Smooth muscle cell (in vitro differentiated cells): ENCODE measurements around the gene SLC36A3. TPM values are rescaled to one million over a fixed set of nuclear protein-coding genes. Genes with fewer than 3 reads are reported as not detected.

Experiments used
- DNase-seq: peaks from one replicate; lab custom pipeline; 2025; ENCODE audit not compliant: unreplicated experiment; lab: John Stamatoyannopoulos, UW
- H2AFZ ChIP-seq: fragments of 200-600 bp; sonication (generic); 2 replicates; pipeline ENCODE4 v1.6.0; 2016; ENCODE audit warnings: antibody characterized with exemption, low read depth, mild to moderate bottlenecking
- H3F3A ChIP-seq: fragments of 200-600 bp; sonication (generic); 2 replicates; pipeline ENCODE4 v1.6.0; 2017; ENCODE audit warnings: antibody characterized with exemption, low read depth
- H3K27ac ChIP-seq: fragments of 200-600 bp; sonication (generic); 2 replicates; pipeline ENCODE4 v1.5.1; 2016; ENCODE audit warnings: low read depth, mild to moderate bottlenecking
- H3K27me3 ChIP-seq: fragments of 200-600 bp; sonication (generic); 2 replicates; pipeline ENCODE4 v1.6.1; 2016; ENCODE audit warnings: low read depth, mild to moderate bottlenecking
- H3K36me3 ChIP-seq: fragments of 200-600 bp; sonication (generic); 2 replicates; pipeline ENCODE4 v1.5.1; 2016; ENCODE audit warnings: low read depth
- H3K4me1 ChIP-seq: fragments of 200-600 bp; sonication (generic); 2 replicates; pipeline ENCODE4 v1.5.1; 2016; ENCODE audit warnings: low read depth
- H3K4me2 ChIP-seq: fragments of 200-600 bp; sonication (generic); 2 replicates; pipeline ENCODE4 v1.6.0; 2016; ENCODE audit warnings: mild to moderate bottlenecking
- H3K4me3 ChIP-seq: fragments of 200-600 bp; sonication (generic); 2 replicates; pipeline ENCODE4 v1.5.1; 2016; ENCODE audit warnings: mild to moderate bottlenecking
- H3K79me2 ChIP-seq: fragments of 200-600 bp; sonication (generic); 2 replicates; pipeline ENCODE4 v1.6.0; 2016; ENCODE audit warnings: low read depth, mild to moderate bottlenecking
- H3K9ac ChIP-seq: fragments of 200-600 bp; sonication (generic); 2 replicates; pipeline ENCODE4 v1.6.0; 2016; ENCODE audit warnings: low read depth
- H3K9me3 ChIP-seq: fragments of 200-600 bp; sonication (generic); replicated peaks from 2 replicates; pipeline ENCODE4 v1.5.1; 2016; ENCODE audit warnings: low read depth
- H4K20me1 ChIP-seq: fragments of 200-600 bp; sonication (generic); 2 replicates; pipeline ENCODE4 v1.6.0; 2016; ENCODE audit warnings: low read depth
- CTCF ChIP-seq: fragments of 200-600 bp; sonication (generic); IDR thresholded peaks from 2 replicates; pipeline ENCODE4 v1.5.1; 2017; ENCODE audit warnings: borderline replicate concordance, mild to moderate bottlenecking, antibody characterized with exemption; ENCODE audit not compliant: insufficient read depth, poor library complexity, severe bottlenecking
- WGBS: methylation state at CpG from one replicate; pipeline ENCODE4 v1.1.7; 2016; ENCODE audit warnings: low lambda C conversion rate; 5-methylcytosine and 5-hydroxymethylcytosine counted together
- polyA plus RNA-seq: library from polyadenylated mRNA; unstranded; fragments of >200 nt; fragmentation: Nextera tagmentation; extraction: Ambion mirVana; gene quantifications from 2 replicates; pipeline ENCODE4 v1.2.1, GENCODE V29; 2016
- total RNA-seq: library from RNA; depleted of rRNA; stranded (reverse); fragments of >200 nt; gene quantifications from 2 replicates; pipeline ENCODE4 v1.2.3, GENCODE V29; 2014

Gene SLC36A3
- total and polyA plus RNA-seq, 2 experiments from 2014 or later, result not detected

GRCh38 chr5:151275803-151276202 is 27.8 kb downstream of the SLC36A3 start:
- H3K9ac ChIP-seq, result no peak overlapping the region
- H2AFZ ChIP-seq, result no peak overlapping the region
- peaks cover 5% of the 10 kb centered on the region for H3K27me3 ChIP-seq
- H3K4me2 ChIP-seq, result no peak overlapping the region
- 99% methylated on average over 2 of the region's 2 CpGs for WGBS
- H3K9me3 ChIP-seq, result no peaks in the 10 kb centered on the region
- no peak overlapping the region for H3K27ac ChIP-seq
- no peaks in the 10 kb centered on the region for H3K79me2 ChIP-seq
- H3K36me3 ChIP-seq, result no peaks in the 10 kb centered on the region
- H3K4me3 ChIP-seq, result no peak overlapping the region
- no peaks in the 10 kb centered on the region for H3F3A ChIP-seq
- DNase-seq, result no peak
- no peaks in the 10 kb centered on the region for H3K4me1 ChIP-seq
- no peaks in the 10 kb centered on the region for H4K20me1 ChIP-seq
- TF ChIP-seq CTCF, result no peak

GRCh38 chr5:151274666-151275065 is 28.9 kb downstream of the SLC36A3 start:
- no peak for TF ChIP-seq CTCF
- Histone ChIP-seq H3K4me2 (no peak overlapping the region), H2AFZ (no peak overlapping the region), H3K4me1 (peaks cover 4% of the 10 kb centered on the region), H3K79me2 (no peaks in the 10 kb centered on the region), H3K27me3 (peaks cover 5% of the 10 kb centered on the region), H4K20me1 (no peaks in the 10 kb centered on the region), H3K9ac (no peak overlapping the region), H3K9me3 (no peaks in the 10 kb centered on the region), H3F3A (no peaks in the 10 kb centered on the region), H3K36me3 (no peaks in the 10 kb centered on the region), H3K27ac (no peak overlapping the region), H3K4me3 (no peak overlapping the region)
- DNase-seq, result no peak

DNA sequence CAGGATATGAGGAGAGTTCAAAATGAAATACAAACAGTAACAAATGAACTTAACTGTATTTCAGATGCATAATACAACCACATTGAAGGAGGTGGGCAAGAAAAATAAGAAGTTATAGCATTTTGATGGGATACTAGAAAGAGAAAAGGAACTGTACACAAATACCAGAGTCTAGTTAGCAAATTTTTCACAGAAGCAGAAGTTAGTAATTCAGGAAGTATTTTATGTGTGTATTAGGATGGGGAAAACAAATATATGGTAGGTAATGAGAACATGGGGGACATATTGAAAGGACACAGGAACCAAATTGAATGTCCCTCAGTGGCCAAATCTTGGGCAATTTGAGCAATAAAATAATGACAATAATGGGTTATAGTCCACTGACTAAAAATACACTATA is 32.2 kb downstream of the SLC36A3 start:
- peaks cover 4% of the 10 kb centered on the region for H3K4me1 ChIP-seq
- H3K9me3 ChIP-seq, result no peaks in the 10 kb centered on the region
- TF ChIP-seq CTCF, result no peak
- no peak overlapping the region for H3K4me2 ChIP-seq
- H3K27me3 ChIP-seq, result peaks cover 5% of the 10 kb centered on the region
- H3K36me3 ChIP-seq, result no peaks in the 10 kb centered on the region
- H3K79me2 ChIP-seq, result no peaks in the 10 kb centered on the region
- H3K4me3 ChIP-seq, result no peak overlapping the region
- H4K20me1 ChIP-seq, result no peaks in the 10 kb centered on the region
- no peaks in the 10 kb centered on the region for H3F3A ChIP-seq
- no peak overlapping the region for H3K9ac ChIP-seq
- no peak overlapping the region for H3K27ac ChIP-seq
- no peak for DNase-seq
- no peak overlapping the region for H2AFZ ChIP-seq

DNA sequence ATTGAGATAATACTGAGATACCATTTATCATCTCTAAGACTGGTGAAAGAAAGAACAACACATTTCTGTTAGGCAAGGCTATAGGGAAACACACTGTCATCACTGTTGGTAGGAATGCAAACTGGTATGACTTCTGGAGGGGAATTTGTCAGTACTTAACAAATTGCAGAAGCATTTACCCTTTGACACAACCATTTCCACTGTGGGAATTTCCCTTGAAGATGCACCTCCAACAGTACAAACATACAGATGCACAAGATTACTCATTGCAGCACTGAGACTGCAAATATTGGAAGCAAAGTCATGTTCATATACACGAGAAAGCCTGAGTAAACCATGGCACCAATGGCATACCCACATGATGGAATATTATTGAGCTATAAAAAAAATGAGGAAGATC is 33.0 kb downstream of the SLC36A3 start:
- 63% methylated on average over 1 of the region's 1 CpG for WGBS
- no peak overlapping the region for H3K4me2 ChIP-seq

More for the DNA sequence above, 33.0 kb downstream of the SLC36A3 start:
- peak overlapping the region; percentile 29 for H3K27ac ChIP-seq
- no peak overlapping the region for H3K4me3 ChIP-seq
- H3K9ac ChIP-seq, result no peak overlapping the region
- no peaks in the 10 kb centered on the region for H3F3A ChIP-seq
- TF ChIP-seq CTCF, result no peak
- no peaks in the 10 kb centered on the region for H3K9me3 ChIP-seq
- H4K20me1 ChIP-seq, result no peaks in the 10 kb centered on the region
- H3K36me3 ChIP-seq, result no peaks in the 10 kb centered on the region
- H2AFZ ChIP-seq, result no peak overlapping the region
- DNase-seq, result no peak
- no peaks in the 10 kb centered on the region for H3K27me3 ChIP-seq
- H3K4me1 ChIP-seq, result peaks cover 4% of the 10 kb centered on the region
- no peaks in the 10 kb centered on the region for H3K79me2 ChIP-seq
